ENCODE results near the gene TBXAS1. TPM values are rescaled to one million over a fixed set of nuclear protein-coding genes. Genes with fewer than 3 reads are reported as not detected.

The TBXAS1 gene
- total and polyA plus RNA-seq, 2 experiments from 2014 or later: 1.3 TPM; not detected in 1

DNA sequence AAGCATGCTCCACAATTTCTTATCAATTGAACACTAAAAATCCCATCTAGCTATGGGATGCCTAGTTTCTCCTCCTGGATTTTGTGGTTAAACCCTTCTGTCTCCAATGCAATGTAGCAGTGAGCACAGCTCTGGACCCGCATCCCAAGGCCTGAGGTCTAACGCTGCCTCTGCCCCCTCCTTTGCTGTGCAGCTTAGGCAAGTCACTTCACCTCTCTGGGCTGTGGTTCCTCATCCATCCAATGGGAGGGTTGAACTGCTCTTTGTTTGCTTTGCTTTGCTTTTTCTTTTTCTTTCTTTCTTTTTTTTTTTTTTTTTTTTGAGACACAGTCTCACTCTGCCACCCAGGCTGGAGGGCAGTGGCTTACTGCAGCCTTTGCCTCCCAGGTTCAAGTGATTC lies 164.5 kb downstream of the TBXAS1 start:
- peaks cover 9% of the 10 kb centered on the region for H3K4me1 Mint-ChIP-seq

More for the DNA sequence above, 164.5 kb downstream of the TBXAS1 start:
- Histone ChIP-seq H3K9me2 (ENCODE audit: insufficient read depth) (no peaks in the 10 kb centered on the region), H4K20me1 (replicated peaks; ENCODE audit: insufficient read depth) (no peaks in the 10 kb centered on the region), H3K27ac (ENCODE audit: low read depth) (no peak overlapping the region), H3K4me3 (no peak overlapping the region), H3K4me1 (ENCODE audit: insufficient read depth) (no peaks in the 10 kb centered on the region), H3K27me3 (ENCODE audit: insufficient read depth) (no peaks in the 10 kb centered on the region), H2AFZ (no peak overlapping the region), H3K79me2 (replicated peaks; ENCODE audit: insufficient read depth) (no peaks in the 10 kb centered on the region), H3K36me3 (ENCODE audit: insufficient read depth) (no peaks in the 10 kb centered on the region), H3K4me2 (no peak overlapping the region), H3F3A (replicated peaks; ENCODE audit: low read depth) (no peaks in the 10 kb centered on the region)
- Mint-ChIP-seq H3K4me3 (no peak overlapping the region), H3K27ac (no peak overlapping the region), H3K9me3 (no peaks in the 10 kb centered on the region), H3K36me3 (ENCODE audit: low read depth) (no peaks in the 10 kb centered on the region), H3K27me3 (ENCODE audit: insufficient read depth, low read depth, poor library complexity) (peaks cover 6% of the 10 kb centered on the region)
- ATAC-seq: no peak
- no peak for DNase-seq (ENCODE audit: low spot score)
- TF ChIP-seq CREB1 (CRISPR knock-in tag; IDR thresholded peaks at IDR 0.05; ENCODE audit: low read depth) (no peak), NANOG (IDR thresholded peaks at IDR 0.05; ENCODE audit: borderline replicate concordance) (no peak), EZH2phosphoT487 (IDR thresholded peaks at IDR 0.05; ENCODE audit: unreplicated experiment) (no peak), ZNF331 (CRISPR knock-in tag; IDR thresholded peaks at IDR 0.05; ENCODE audit: low read depth) (no peak), EZH2 (IDR thresholded peaks at IDR 0.05; ENCODE audit: low read depth, unreplicated experiment) (no peak), ZNF114 (CRISPR knock-in tag; IDR thresholded peaks at IDR 0.05) (no peak), JUNB (IDR thresholded peaks at IDR 0.05; ENCODE audit: unreplicated experiment) (no peak), POLR2AphosphoS5 (IDR thresholded peaks at IDR 0.05; ENCODE audit: low read depth) (no peak), STAT1 (IDR thresholded peaks at IDR 0.05; ENCODE audit: unreplicated experiment) (no peak)
- TF ChIP-seq, protein P1, sequence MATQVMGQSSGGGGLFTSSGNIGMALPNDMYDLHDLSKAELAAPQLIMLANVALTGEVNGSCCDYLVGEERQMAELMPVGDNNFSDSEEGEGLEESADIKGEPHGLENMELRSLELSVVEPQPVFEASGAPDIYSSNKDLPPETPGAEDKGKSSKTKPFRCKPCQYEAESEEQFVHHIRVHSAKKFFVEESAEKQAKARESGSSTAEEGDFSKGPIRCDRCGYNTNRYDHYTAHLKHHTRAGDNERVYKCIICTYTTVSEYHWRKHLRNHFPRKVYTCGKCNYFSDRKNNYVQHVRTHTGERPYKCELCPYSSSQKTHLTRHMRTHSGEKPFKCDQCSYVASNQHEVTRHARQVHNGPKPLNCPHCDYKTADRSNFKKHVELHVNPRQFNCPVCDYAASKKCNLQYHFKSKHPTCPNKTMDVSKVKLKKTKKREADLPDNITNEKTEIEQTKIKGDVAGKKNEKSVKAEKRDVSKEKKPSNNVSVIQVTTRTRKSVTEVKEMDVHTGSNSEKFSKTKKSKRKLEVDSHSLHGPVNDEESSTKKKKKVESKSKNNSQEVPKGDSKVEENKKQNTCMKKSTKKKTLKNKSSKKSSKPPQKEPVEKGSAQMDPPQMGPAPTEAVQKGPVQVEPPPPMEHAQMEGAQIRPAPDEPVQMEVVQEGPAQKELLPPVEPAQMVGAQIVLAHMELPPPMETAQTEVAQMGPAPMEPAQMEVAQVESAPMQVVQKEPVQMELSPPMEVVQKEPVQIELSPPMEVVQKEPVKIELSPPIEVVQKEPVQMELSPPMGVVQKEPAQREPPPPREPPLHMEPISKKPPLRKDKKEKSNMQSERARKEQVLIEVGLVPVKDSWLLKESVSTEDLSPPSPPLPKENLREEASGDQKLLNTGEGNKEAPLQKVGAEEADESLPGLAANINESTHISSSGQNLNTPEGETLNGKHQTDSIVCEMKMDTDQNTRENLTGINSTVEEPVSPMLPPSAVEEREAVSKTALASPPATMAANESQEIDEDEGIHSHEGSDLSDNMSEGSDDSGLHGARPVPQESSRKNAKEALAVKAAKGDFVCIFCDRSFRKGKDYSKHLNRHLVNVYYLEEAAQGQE (IDR thresholded peaks at IDR 0.05; ENCODE audit: unreplicated experiment): no peak
- TF ChIP-seq, protein P2, sequence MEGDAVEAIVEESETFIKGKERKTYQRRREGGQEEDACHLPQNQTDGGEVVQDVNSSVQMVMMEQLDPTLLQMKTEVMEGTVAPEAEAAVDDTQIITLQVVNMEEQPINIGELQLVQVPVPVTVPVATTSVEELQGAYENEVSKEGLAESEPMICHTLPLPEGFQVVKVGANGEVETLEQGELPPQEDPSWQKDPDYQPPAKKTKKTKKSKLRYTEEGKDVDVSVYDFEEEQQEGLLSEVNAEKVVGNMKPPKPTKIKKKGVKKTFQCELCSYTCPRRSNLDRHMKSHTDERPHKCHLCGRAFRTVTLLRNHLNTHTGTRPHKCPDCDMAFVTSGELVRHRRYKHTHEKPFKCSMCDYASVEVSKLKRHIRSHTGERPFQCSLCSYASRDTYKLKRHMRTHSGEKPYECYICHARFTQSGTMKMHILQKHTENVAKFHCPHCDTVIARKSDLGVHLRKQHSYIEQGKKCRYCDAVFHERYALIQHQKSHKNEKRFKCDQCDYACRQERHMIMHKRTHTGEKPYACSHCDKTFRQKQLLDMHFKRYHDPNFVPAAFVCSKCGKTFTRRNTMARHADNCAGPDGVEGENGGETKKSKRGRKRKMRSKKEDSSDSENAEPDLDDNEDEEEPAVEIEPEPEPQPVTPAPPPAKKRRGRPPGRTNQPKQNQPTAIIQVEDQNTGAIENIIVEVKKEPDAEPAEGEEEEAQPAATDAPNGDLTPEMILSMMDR (conservative IDR thresholded peaks at IDR 0.05; ENCODE audit: low read depth in 2 of 2): no peak
- TF ChIP-seq, protein P3, sequence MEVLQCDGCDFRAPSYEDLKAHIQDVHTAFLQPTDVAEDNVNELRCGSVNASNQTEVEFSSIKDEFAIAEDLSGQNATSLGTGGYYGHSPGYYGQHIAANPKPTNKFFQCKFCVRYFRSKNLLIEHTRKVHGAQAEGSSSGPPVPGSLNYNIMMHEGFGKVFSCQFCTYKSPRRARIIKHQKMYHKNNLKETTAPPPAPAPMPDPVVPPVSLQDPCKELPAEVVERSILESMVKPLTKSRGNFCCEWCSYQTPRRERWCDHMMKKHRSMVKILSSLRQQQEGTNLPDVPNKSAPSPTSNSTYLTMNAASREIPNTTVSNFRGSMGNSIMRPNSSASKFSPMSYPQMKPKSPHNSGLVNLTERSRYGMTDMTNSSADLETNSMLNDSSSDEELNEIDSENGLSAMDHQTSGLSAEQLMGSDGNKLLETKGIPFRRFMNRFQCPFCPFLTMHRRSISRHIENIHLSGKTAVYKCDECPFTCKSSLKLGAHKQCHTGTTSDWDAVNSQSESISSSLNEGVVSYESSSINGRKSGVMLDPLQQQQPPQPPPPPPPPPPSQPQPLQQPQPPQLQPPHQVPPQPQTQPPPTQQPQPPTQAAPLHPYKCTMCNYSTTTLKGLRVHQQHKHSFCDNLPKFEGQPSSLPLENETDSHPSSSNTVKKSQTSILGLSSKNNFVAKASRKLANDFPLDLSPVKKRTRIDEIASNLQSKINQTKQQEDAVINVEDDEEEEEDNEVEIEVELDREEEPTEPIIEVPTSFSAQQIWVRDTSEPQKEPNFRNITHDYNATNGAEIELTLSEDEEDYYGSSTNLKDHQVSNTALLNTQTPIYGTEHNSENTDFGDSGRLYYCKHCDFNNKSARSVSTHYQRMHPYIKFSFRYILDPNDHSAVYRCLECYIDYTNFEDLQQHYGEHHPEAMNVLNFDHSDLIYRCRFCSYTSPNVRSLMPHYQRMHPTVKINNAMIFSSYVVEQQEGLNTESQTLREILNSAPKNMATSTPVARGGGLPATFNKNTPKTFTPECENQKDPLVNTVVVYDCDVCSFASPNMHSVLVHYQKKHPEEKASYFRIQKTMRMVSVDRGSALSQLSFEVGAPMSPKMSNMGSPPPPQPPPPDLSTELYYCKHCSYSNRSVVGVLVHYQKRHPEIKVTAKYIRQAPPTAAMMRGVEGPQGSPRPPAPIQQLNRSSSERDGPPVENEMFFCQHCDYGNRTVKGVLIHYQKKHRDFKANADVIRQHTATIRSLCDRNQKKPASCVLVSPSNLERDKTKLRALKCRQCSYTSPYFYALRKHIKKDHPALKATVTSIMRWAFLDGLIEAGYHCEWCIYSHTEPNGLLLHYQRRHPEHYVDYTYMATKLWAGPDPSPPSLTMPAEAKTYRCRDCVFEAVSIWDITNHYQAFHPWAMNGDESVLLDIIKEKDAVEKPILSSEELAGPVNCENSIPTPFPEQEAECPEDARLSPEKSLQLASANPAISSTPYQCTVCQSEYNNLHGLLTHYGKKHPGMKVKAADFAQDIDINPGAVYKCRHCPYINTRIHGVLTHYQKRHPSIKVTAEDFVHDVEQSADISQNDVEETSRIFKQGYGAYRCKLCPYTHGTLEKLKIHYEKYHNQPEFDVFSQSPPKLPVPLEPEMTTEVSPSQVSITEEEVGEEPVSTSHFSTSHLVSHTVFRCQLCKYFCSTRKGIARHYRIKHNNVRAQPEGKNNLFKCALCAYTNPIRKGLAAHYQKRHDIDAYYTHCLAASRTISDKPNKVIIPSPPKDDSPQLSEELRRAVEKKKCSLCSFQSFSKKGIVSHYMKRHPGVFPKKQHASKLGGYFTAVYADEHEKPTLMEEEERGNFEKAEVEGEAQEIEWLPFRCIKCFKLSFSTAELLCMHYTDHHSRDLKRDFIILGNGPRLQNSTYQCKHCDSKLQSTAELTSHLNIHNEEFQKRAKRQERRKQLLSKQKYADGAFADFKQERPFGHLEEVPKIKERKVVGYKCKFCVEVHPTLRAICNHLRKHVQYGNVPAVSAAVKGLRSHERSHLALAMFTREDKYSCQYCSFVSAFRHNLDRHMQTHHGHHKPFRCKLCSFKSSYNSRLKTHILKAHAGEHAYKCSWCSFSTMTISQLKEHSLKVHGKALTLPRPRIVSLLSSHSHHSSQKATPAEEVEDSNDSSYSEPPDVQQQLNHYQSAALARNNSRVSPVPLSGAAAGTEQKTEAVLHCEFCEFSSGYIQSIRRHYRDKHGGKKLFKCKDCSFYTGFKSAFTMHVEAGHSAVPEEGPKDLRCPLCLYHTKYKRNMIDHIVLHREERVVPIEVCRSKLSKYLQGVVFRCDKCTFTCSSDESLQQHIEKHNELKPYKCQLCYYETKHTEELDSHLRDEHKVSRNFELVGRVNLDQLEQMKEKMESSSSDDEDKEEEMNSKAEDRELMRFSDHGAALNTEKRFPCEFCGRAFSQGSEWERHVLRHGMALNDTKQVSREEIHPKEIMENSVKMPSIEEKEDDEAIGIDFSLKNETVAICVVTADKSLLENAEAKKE (CRISPR knock-in tag; IDR thresholded peaks at IDR 0.05): no peak
- TF ChIP-seq, protein P4, sequence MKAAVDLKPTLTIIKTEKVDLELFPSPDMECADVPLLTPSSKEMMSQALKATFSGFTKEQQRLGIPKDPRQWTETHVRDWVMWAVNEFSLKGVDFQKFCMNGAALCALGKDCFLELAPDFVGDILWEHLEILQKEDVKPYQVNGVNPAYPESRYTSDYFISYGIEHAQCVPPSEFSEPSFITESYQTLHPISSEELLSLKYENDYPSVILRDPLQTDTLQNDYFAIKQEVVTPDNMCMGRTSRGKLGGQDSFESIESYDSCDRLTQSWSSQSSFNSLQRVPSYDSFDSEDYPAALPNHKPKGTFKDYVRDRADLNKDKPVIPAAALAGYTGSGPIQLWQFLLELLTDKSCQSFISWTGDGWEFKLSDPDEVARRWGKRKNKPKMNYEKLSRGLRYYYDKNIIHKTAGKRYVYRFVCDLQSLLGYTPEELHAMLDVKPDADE (IDR thresholded peaks at IDR 0.05): no peak
